ENCODE data around the gene TMPRSS3.

Gene TMPRSS3

GRCh38 chr21:42383331-42383730, 12.5 kb downstream of the TMPRSS3 start:
- Histone ChIP-seq H3K9ac (ENCODE audit: low read length) (no peak overlapping the region), H3K4me3 (ENCODE audit: insufficient read depth, low read length, poor library complexity, severe bottlenecking) (no peak overlapping the region), H4K20me1 (ENCODE audit: low read depth, low read length) (no peaks in the 10 kb centered on the region), H3K79me2 (ENCODE audit: insufficient read depth, low read length) (no peaks in the 10 kb centered on the region), H3K36me3 (ENCODE audit: low read length) (no peaks in the 10 kb centered on the region), H3F3A (ENCODE audit: insufficient read depth) (no peaks in the 10 kb centered on the region), H3K9me2 (replicated peaks; ENCODE audit: insufficient read depth, low read length) (no peaks in the 10 kb centered on the region), H2AFZ (ENCODE audit: low read depth, low read length, severe bottlenecking) (no peak overlapping the region), H3K27me3 (ENCODE audit: low read length) (no peaks in the 10 kb centered on the region), H3K27ac (ENCODE audit: low read depth, low read length) (no peak overlapping the region), H3K4me2 (ENCODE audit: low read depth, low read length, poor library complexity, severe bottlenecking) (no peak overlapping the region), H3K9me3 (ENCODE audit: insufficient read depth, low read length) (no peaks in the 10 kb centered on the region)
- TF ChIP-seq CTCF (IDR thresholded peaks at IDR 0.05; ENCODE audit: insufficient read depth, low read length, poor library complexity, severe bottlenecking) = no peak
- no peak for TF ChIP-seq EZH2phosphoT487 (conservative IDR thresholded peaks at IDR 0.05; ENCODE audit: low read length)

GRCh38 chr21:42382915-42383314, 12.9 kb downstream of the TMPRSS3 start:
- H3K27ac ChIP-seq (ENCODE audit: low read depth, low read length) = no peak overlapping the region
- H4K20me1 ChIP-seq (ENCODE audit: low read depth, low read length) = no peaks in the 10 kb centered on the region
- H3K36me3 ChIP-seq (ENCODE audit: low read length) = no peaks in the 10 kb centered on the region
- H3K4me2 ChIP-seq (ENCODE audit: low read depth, low read length, poor library complexity, severe bottlenecking) = no peak overlapping the region
- no peak overlapping the region for H3K9ac ChIP-seq (ENCODE audit: low read length)
- H3F3A ChIP-seq (ENCODE audit: insufficient read depth) = no peaks in the 10 kb centered on the region
- H3K27me3 ChIP-seq (ENCODE audit: low read length) = no peaks in the 10 kb centered on the region
- no peak overlapping the region for H3K4me3 ChIP-seq (ENCODE audit: insufficient read depth, low read length, poor library complexity, severe bottlenecking)
- no peaks in the 10 kb centered on the region for H3K79me2 ChIP-seq (ENCODE audit: insufficient read depth, low read length)
- no peaks in the 10 kb centered on the region for H3K9me2 ChIP-seq (replicated peaks; ENCODE audit: insufficient read depth, low read length)
- no peak overlapping the region for H2AFZ ChIP-seq (ENCODE audit: low read depth, low read length, severe bottlenecking)
- no peaks in the 10 kb centered on the region for H3K9me3 ChIP-seq (ENCODE audit: insufficient read depth, low read length)
- TF ChIP-seq EZH2phosphoT487 (conservative IDR thresholded peaks at IDR 0.05; ENCODE audit: low read length) (no peak), CTCF (IDR thresholded peaks at IDR 0.05; ENCODE audit: insufficient read depth, low read length, poor library complexity, severe bottlenecking) (no peak)

DNA sequence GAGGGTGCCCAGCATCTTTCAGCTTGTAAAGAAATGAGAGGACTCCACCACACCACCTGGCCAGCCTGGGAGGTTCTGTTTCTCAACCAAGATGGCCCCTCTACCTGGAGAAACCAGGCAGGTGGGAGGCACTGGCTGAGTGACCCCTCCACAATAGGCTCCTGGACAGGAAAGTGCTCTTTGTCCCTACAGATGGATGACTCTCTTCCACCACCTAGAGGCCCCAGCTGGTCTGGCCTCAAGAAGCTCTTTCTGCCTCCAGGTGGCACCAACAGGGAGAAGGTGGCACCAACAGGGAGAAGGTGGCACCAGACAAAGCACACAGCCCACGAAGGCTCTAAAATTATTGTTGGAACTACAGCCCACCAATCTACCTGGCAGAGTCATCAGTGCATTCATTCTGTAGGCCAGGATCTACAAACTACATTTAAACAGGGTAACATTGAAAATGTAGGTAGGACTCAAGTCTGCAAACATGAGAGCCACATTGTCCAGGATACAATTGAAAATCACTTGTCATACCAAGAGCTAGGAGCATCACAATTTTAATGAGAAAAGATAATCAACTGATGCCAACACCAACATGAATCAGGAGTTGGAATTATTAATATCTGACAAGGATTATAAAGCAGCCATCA, 14.4 kb downstream of the TMPRSS3 start:
- Histone ChIP-seq H3K4me2 (ENCODE audit: low read depth, low read length, poor library complexity, severe bottlenecking) (no peak overlapping the region), H3K4me3 (ENCODE audit: insufficient read depth, low read length, poor library complexity, severe bottlenecking) (no peak overlapping the region), H2AFZ (ENCODE audit: low read depth, low read length, severe bottlenecking) (no peak overlapping the region), H3K9ac (ENCODE audit: low read length) (no peak overlapping the region), H3K9me2 (replicated peaks; ENCODE audit: insufficient read depth, low read length) (no peaks in the 10 kb centered on the region), H4K20me1 (ENCODE audit: low read depth, low read length) (no peaks in the 10 kb centered on the region), H3K9me3 (ENCODE audit: insufficient read depth, low read length) (no peaks in the 10 kb centered on the region), H3K36me3 (ENCODE audit: low read length) (no peaks in the 10 kb centered on the region), H3K79me2 (ENCODE audit: insufficient read depth, low read length) (no peaks in the 10 kb centered on the region), H3K27ac (ENCODE audit: low read depth, low read length) (no peak overlapping the region), H3F3A (ENCODE audit: insufficient read depth) (no peaks in the 10 kb centered on the region), H3K27me3 (ENCODE audit: low read length) (no peaks in the 10 kb centered on the region)
- TF ChIP-seq EZH2phosphoT487 (conservative IDR thresholded peaks at IDR 0.05; ENCODE audit: low read length) = no peak
- peak; percentile 65 for TF ChIP-seq CTCF (IDR thresholded peaks at IDR 0.05; ENCODE audit: insufficient read depth, low read length, poor library complexity, severe bottlenecking)

Data from SU-DHL-6 (cell line).